SK-N-SH treated with all-trans-retinoic acid at 6 μM for 48 hours (cell line): ENCODE data around the gene KIF24.

Source experiments
- BACH2 ChIP-seq: fragments of 250-450 bp; sonication (Bioruptor Pico); IDR thresholded peaks from 2 replicates; pipeline ENCODE4 v1.9.0; 2021; ENCODE audit warnings: mild to moderate bottlenecking, borderline replicate concordance
- OSR1 ChIP-seq: fragments of 250-450 bp; sonication (Bioruptor Pico); IDR thresholded peaks from 2 replicates; pipeline ENCODE4 v1.8.0; 2022; ENCODE audit warnings: moderate library complexity, mild to moderate bottlenecking, inconsistent platforms
- PPARA ChIP-seq: fragments of 250-450 bp; sonication (Bioruptor Pico); IDR thresholded peaks from 2 replicates; pipeline ENCODE4 v1.5.0; 2020; ENCODE audit warnings: mild to moderate bottlenecking, borderline replicate concordance
- RARB ChIP-seq: fragments of 250-450 bp; sonication (Bioruptor Pico); IDR thresholded peaks from 2 replicates; pipeline ENCODE4 v1.8.0; 2021; ENCODE audit warnings: mild to moderate bottlenecking, moderate library complexity
- SNAI2 ChIP-seq: fragments of 250-450 bp; sonication (Bioruptor Pico); IDR thresholded peaks from 2 replicates; pipeline ENCODE4 v1.5.0; 2020; ENCODE audit warnings: mild to moderate bottlenecking, moderate library complexity
- ZC3H10 ChIP-seq: fragments of 250-450 bp; sonication (Bioruptor Pico); IDR thresholded peaks from 2 replicates; pipeline ENCODE4 v1.5.1; 2021; ENCODE audit warnings: mild to moderate bottlenecking, moderate library complexity
- ZFP3 ChIP-seq: fragments of 250-450 bp; sonication (Bioruptor Pico); IDR thresholded peaks from 2 replicates; pipeline ENCODE4 v1.5.0; 2020; ENCODE audit warnings: mild to moderate bottlenecking, moderate library complexity
- ZNF565 ChIP-seq: fragments of 450-650 bp; formaldehyde crosslinking; conservative IDR thresholded peaks from 2 replicates; pipeline ENCODE4 v1.5.0; 2020; ENCODE audit warnings: low read depth, mild to moderate bottlenecking, moderate library complexity
- ZNF8 ChIP-seq: fragments of 450-650 bp; formaldehyde crosslinking; IDR thresholded peaks from 2 replicates; pipeline ENCODE4 v1.5.0; 2020; ENCODE audit warnings: mild to moderate bottlenecking, moderate library complexity
- TF ChIP-seq, protein P1 (sequence below): fragments of 250-450 bp; sonication (Bioruptor Pico); IDR thresholded peaks from 2 replicates; pipeline ENCODE4 v1.8.0; 2020; ENCODE audit warnings: mild to moderate bottlenecking, moderate library complexity, borderline replicate concordance

DNA sequence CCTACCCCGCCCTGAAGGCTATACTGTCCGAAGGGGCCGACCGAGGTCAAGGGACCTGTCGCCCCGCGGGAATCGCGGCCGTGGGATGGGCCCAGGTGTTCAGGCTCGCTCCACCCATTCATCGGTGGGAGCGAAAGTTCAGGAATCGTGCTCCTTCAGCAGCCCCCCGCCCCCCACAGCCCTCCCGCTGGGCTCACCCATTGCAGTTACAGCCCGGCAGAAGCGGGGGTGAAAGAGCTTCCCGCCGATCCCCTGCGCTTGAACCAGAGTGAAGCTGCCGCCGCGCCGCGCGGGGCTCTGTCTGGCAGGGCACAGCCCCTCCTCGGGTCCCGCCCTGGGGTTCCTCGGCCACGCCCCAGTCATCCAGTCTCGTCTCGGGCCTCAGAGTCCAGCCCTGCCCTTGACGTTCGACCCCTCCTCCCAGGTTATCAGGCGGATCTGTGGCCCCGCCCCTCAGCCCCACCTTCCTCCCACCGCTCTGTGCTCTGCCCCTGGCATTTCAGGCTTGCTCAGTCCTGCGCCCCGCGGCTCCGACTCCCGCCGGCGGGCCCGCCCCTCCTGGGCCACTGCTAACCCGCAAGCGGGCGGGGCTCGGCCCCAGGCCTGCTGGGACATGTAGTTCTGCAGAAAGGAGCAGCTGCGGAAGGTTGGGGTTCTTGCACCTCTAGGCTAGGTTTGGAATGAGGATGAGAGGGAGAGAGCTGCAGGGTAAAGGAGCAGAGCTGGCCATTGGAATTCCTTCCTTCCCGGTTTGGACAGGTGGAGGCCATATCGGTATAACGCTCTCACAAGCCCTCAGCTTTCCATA lies 47.7 kb upstream of the KIF24 start, which contains the start of gene MYORG:
- no peak for TF ChIP-seq ZNF8 (CRISPR knock-in tag)
- TF ChIP-seq ZNF565, result no peak
- TF ChIP-seq, protein P1, sequence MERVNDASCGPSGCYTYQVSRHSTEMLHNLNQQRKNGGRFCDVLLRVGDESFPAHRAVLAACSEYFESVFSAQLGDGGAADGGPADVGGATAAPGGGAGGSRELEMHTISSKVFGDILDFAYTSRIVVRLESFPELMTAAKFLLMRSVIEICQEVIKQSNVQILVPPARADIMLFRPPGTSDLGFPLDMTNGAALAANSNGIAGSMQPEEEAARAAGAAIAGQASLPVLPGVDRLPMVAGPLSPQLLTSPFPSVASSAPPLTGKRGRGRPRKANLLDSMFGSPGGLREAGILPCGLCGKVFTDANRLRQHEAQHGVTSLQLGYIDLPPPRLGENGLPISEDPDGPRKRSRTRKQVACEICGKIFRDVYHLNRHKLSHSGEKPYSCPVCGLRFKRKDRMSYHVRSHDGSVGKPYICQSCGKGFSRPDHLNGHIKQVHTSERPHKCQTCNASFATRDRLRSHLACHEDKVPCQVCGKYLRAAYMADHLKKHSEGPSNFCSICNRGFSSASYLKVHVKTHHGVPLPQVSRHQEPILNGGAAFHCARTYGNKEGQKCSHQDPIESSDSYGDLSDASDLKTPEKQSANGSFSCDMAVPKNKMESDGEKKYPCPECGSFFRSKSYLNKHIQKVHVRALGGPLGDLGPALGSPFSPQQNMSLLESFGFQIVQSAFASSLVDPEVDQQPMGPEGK (CRISPR knock-in tag), result no peak
- TF ChIP-seq PPARA (CRISPR knock-in tag), result no peak
- TF ChIP-seq OSR1 (CRISPR knock-in tag), result no peak
- TF ChIP-seq RARB, result no peak
- TF ChIP-seq ZC3H10 (CRISPR knock-in tag), result no peak
- TF ChIP-seq BACH2 (CRISPR knock-in tag), result no peak
- no peak for TF ChIP-seq SNAI2
- TF ChIP-seq ZFP3 (CRISPR knock-in tag), result no peak
